Neural cell (in vitro differentiated cells): ENCODE results near the gene SCCPDH. TPM values are rescaled to one million over a fixed set of nuclear protein-coding genes. Genes with fewer than 3 reads are reported as not detected.

Experiments used
- H2AFZ ChIP-seq: fragments of 200-600, 300-800 bp; sonication (generic), shearing (Covaris generic); 2 replicates; pipeline ENCODE4 v1.6.0; 2014; ENCODE audit warnings: low read depth, mild to moderate bottlenecking, antibody characterized with exemption, low read length, moderate library complexity
- H3F3A ChIP-seq: fragments of 200-600 bp; shearing (Covaris generic); 2 replicates; pipeline ENCODE4 v1.6.1; 2016; ENCODE audit warnings: mild to moderate bottlenecking, moderate library complexity, mixed read lengths, antibody characterized with exemption, low read length; ENCODE audit not compliant: insufficient read depth, poor library complexity, severe bottlenecking
- H3K27ac ChIP-seq: fragments of 200-600, 300-800 bp; sonication (generic), shearing (Covaris generic); 2 replicates; pipeline ENCODE4 v1.5.1; 2014; ENCODE audit warnings: mild to moderate bottlenecking, low read length, moderate library complexity
- H3K27me3 ChIP-seq: fragments of 300-800, 200-600 bp; sonication (generic), shearing (Covaris generic); 2 replicates; pipeline ENCODE4 v1.6.0; 2014; ENCODE audit warnings: mild to moderate bottlenecking, low read depth, low read length, moderate library complexity; ENCODE audit not compliant: insufficient read depth
- H3K36me3 ChIP-seq: fragments of 300-800, 200-600 bp; sonication (generic), shearing (Covaris generic); 2 replicates; pipeline ENCODE4 v1.5.1; 2014; ENCODE audit warnings: mild to moderate bottlenecking, antibody characterized with exemption, low read length, moderate library complexity; ENCODE audit not compliant: insufficient read depth
- H3K4me2 ChIP-seq: fragments of 300-800, 200-600 bp; sonication (generic), shearing (Covaris generic); 2 replicates; pipeline ENCODE4 v1.6.0; 2014; ENCODE audit warnings: mild to moderate bottlenecking, low read length
- H3K4me3 ChIP-seq: fragments of 300-800, 200-600 bp; sonication (generic), shearing (Covaris generic); 2 replicates; pipeline ENCODE4 v1.5.1; 2014; ENCODE audit warnings: mild to moderate bottlenecking, low read length, moderate library complexity
- H3K79me2 ChIP-seq: fragments of 200-600 bp; shearing (Covaris generic); replicated peaks from 2 replicates; pipeline ENCODE4 v1.6.0; 2014; ENCODE audit warnings: mild to moderate bottlenecking, low read length, moderate library complexity; ENCODE audit not compliant: insufficient read depth
- H3K9ac ChIP-seq: fragments of 300-800, 200-600 bp; sonication (generic), shearing (Covaris generic); 2 replicates; pipeline ENCODE4 v1.6.1; 2016; ENCODE audit warnings: mild to moderate bottlenecking, low read length, mixed read lengths
- H3K9me2 ChIP-seq: fragments of 200-600 bp; shearing (Covaris generic); 2 replicates; pipeline ENCODE4 v1.6.1; 2016; ENCODE audit warnings: mild to moderate bottlenecking, low read length, mixed read lengths; ENCODE audit not compliant: insufficient read depth
- H3K9me3 ChIP-seq: fragments of 200-600, 300-800 bp; sonication (generic), shearing (Covaris generic); 2 replicates; pipeline ENCODE4 v1.6.1; 2016; ENCODE audit warnings: mild to moderate bottlenecking, mixed run types, low read length, moderate library complexity, mixed read lengths
- H4K20me1 ChIP-seq: fragments of 200-600 bp; shearing (Covaris generic); 2 replicates; pipeline ENCODE4 v1.6.1; 2016; ENCODE audit warnings: mild to moderate bottlenecking, mixed run types; ENCODE audit not compliant: insufficient read depth
- EP300 ChIP-seq: fragments of 450-650 bp; conservative IDR thresholded peaks from 2 replicates; pipeline ENCODE4 v1.6.1; 2014; ENCODE audit warnings: antibody characterized with exemption, mild to moderate bottlenecking, moderate library complexity; ENCODE audit not compliant: poor library complexity, severe bottlenecking
- EZH2 ChIP-seq: fragments of 200-600, 300-800 bp; shearing (Covaris generic), sonication (generic); IDR thresholded peaks from 2 replicates; pipeline ENCODE4 v1.6.1; 2014; ENCODE audit warnings: antibody characterized with exemption, low read length, borderline replicate concordance, mild to moderate bottlenecking; ENCODE audit not compliant: insufficient read depth, poor library complexity, severe bottlenecking
- MXI1 ChIP-seq: fragments of 450-650 bp; conservative IDR thresholded peaks from 2 replicates; pipeline ENCODE4 v1.6.1; 2014; ENCODE audit warnings: antibody characterized with exemption, mild to moderate bottlenecking; ENCODE audit not compliant: poor library complexity, severe bottlenecking
- POLR2AphosphoS5 ChIP-seq: IDR thresholded peaks from 2 replicates; pipeline ENCODE4 v1.6.1; 2012
- RAD21 ChIP-seq: fragments of 450-650 bp; conservative IDR thresholded peaks from 2 replicates; pipeline ENCODE4 v1.6.1; 2014; ENCODE audit warnings: antibody characterized with exemption, mild to moderate bottlenecking, moderate library complexity
- SMC3 ChIP-seq: fragments of 450-650 bp; conservative IDR thresholded peaks from 2 replicates; pipeline ENCODE4 v1.6.1; 2014; ENCODE audit warnings: antibody characterized with exemption, mild to moderate bottlenecking, moderate library complexity; ENCODE audit not compliant: poor library complexity
- TAF1 ChIP-seq: IDR thresholded peaks from 2 replicates; pipeline ENCODE4 v1.6.1; 2012; ENCODE audit warnings: low read depth
- polyA plus RNA-seq: library from polyadenylated mRNA; depleted of rRNA; stranded (reverse); fragments of >200 nt; gene quantifications from 2 replicates; pipeline ENCODE4 v1.2.3, GENCODE V29; 2014
- TF ChIP-seq, protein P1 (sequence below): fragments of 450-650 bp; IDR thresholded peaks from 2 replicates; pipeline ENCODE4 v1.5.1; 2014; ENCODE audit warnings: antibody characterized with exemption, mild to moderate bottlenecking, moderate library complexity; ENCODE audit not compliant: poor library complexity, severe bottlenecking
- TF ChIP-seq, protein P2 (sequence below): IDR thresholded peaks from 2 replicates; pipeline ENCODE4 v1.6.1; 2012; ENCODE audit warnings: borderline replicate concordance

Gene SCCPDH
- polyA plus RNA-seq, 1 donor from 2014 or later = 94.2 TPM

DNA sequence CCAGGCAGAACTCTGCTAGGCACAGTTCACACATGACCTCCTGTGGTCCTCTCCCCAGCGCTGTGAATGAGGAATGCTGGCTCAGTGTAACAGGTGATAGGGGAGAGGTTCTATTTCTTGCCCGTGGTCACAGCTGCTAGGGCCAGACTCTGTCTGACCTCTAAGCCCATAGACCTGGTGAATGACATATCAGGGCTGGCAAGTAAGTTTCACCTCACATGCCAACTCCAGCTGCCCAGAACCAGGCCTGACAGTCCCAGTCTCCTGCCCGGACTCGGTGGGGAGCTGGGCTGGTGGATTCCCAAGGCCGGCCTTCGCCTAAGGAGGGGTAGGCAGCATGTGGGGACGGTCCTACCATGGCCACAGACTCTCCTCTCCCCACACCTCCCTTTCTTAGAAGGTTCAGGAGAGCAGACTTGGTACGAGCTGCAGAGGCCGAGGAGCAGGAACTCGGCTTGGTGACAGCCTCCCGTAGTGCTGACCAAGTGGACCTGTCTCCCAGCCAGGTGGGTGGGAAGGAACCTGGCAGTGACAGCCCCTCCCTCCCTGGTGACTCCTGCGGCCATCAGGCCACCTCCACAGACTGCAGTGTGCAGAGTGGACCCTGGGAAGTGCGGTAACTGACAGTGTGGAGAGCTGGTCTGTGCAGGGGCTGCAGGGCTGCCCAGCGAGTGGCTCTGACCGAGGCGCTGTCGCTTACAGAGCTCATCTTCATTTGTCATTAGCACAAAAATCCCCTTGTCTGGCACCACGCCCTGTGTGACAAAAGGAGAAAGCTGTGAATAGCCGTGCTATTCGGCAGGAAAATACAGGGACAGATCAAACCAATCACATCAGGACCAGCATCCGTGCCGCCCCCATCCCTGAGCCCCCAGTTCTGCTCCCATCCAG, 74.6 kb downstream of the SCCPDH start:
- Histone ChIP-seq H3K9me3 (no peaks in the 10 kb centered on the region), H2AFZ (no peak overlapping the region), H3K27ac (no peak overlapping the region), H4K20me1 (no peaks in the 10 kb centered on the region), H3K79me2 (no peaks in the 10 kb centered on the region), H3K4me2 (no peak overlapping the region), H3K4me3 (no peak overlapping the region), H3K9ac (no peak overlapping the region), H3K9me2 (no peaks in the 10 kb centered on the region), H3F3A (no peaks in the 10 kb centered on the region), H3K36me3 (no peaks in the 10 kb centered on the region), H3K27me3 (no peaks in the 10 kb centered on the region)
- no peak for TF ChIP-seq SMC3
- TF ChIP-seq, protein P1, sequence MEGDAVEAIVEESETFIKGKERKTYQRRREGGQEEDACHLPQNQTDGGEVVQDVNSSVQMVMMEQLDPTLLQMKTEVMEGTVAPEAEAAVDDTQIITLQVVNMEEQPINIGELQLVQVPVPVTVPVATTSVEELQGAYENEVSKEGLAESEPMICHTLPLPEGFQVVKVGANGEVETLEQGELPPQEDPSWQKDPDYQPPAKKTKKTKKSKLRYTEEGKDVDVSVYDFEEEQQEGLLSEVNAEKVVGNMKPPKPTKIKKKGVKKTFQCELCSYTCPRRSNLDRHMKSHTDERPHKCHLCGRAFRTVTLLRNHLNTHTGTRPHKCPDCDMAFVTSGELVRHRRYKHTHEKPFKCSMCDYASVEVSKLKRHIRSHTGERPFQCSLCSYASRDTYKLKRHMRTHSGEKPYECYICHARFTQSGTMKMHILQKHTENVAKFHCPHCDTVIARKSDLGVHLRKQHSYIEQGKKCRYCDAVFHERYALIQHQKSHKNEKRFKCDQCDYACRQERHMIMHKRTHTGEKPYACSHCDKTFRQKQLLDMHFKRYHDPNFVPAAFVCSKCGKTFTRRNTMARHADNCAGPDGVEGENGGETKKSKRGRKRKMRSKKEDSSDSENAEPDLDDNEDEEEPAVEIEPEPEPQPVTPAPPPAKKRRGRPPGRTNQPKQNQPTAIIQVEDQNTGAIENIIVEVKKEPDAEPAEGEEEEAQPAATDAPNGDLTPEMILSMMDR = no peak

DNA sequence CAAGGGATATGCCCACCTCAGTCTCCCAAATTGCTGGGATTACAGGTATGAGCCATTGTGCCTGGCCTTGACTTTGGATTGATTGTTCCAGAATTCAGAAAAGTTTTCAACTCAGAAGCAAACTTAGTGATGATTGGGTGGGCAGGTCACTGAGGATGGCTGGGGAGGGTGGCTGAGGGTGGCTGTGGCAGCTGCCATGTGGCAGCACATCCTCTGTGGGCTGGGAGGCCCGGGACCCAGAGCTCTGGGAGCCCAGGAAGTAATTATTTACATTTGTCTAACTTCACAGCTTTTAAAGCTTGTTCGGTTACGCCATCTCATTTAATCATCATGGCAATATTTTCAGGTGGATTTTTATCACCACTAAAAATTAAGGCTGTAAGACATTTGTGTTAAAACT, 76.1 kb downstream of the SCCPDH start:
- Histone ChIP-seq H3K27ac (no peak overlapping the region), H3K9ac (no peak overlapping the region), H2AFZ (no peak overlapping the region), H3K4me3 (no peak overlapping the region), H3K9me3 (no peaks in the 10 kb centered on the region), H3K9me2 (no peaks in the 10 kb centered on the region), H3K36me3 (no peaks in the 10 kb centered on the region), H4K20me1 (no peaks in the 10 kb centered on the region), H3K27me3 (no peaks in the 10 kb centered on the region), H3F3A (no peaks in the 10 kb centered on the region), H3K79me2 (no peaks in the 10 kb centered on the region), H3K4me2 (no peak overlapping the region)
- TF ChIP-seq TAF1 = no peak
- TF ChIP-seq POLR2AphosphoS5 = no peak
- TF ChIP-seq, protein P1 = no peak
- no peak for TF ChIP-seq RAD21
- TF ChIP-seq EZH2 = no peak
- no peak for TF ChIP-seq MXI1
- no peak for TF ChIP-seq EP300
- no peak for TF ChIP-seq SMC3

DNA sequence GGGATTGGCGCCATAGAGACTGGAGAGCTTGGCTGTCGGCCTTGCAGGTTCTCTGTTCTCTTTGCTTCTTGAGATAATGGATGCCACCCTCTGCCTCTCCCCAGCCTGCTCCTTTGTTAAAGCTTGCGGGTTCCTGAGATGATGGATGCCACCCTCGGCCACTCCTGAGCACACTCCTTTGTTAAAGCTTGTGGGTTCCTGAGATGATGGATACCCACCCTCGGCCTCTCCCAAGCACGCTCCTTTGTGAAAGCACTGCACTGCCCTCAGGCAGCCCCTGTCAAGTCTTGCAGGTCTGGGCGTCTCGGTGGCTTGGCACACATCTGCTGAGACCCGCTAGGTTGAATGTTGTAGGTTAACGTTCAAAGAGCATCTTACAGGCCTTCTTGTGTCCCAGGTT, 76.5 kb downstream of the SCCPDH start:
- Histone ChIP-seq H2AFZ (no peak overlapping the region), H3K4me3 (no peak overlapping the region), H3K9ac (no peak overlapping the region), H3K9me3 (no peaks in the 10 kb centered on the region), H3F3A (no peaks in the 10 kb centered on the region), H4K20me1 (no peaks in the 10 kb centered on the region), H3K27me3 (no peaks in the 10 kb centered on the region), H3K27ac (no peak overlapping the region), H3K4me2 (no peak overlapping the region), H3K36me3 (no peaks in the 10 kb centered on the region), H3K9me2 (no peaks in the 10 kb centered on the region), H3K79me2 (no peaks in the 10 kb centered on the region)
- TF ChIP-seq RAD21 (no peak), TAF1 (no peak), POLR2AphosphoS5 (no peak), MXI1 (no peak), SMC3 (no peak), EZH2 (no peak), EP300 (no peak)
- TF ChIP-seq, protein P1 = no peak
- TF ChIP-seq, protein P2, sequence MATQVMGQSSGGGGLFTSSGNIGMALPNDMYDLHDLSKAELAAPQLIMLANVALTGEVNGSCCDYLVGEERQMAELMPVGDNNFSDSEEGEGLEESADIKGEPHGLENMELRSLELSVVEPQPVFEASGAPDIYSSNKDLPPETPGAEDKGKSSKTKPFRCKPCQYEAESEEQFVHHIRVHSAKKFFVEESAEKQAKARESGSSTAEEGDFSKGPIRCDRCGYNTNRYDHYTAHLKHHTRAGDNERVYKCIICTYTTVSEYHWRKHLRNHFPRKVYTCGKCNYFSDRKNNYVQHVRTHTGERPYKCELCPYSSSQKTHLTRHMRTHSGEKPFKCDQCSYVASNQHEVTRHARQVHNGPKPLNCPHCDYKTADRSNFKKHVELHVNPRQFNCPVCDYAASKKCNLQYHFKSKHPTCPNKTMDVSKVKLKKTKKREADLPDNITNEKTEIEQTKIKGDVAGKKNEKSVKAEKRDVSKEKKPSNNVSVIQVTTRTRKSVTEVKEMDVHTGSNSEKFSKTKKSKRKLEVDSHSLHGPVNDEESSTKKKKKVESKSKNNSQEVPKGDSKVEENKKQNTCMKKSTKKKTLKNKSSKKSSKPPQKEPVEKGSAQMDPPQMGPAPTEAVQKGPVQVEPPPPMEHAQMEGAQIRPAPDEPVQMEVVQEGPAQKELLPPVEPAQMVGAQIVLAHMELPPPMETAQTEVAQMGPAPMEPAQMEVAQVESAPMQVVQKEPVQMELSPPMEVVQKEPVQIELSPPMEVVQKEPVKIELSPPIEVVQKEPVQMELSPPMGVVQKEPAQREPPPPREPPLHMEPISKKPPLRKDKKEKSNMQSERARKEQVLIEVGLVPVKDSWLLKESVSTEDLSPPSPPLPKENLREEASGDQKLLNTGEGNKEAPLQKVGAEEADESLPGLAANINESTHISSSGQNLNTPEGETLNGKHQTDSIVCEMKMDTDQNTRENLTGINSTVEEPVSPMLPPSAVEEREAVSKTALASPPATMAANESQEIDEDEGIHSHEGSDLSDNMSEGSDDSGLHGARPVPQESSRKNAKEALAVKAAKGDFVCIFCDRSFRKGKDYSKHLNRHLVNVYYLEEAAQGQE = no peak
